H9 (cell line): ENCODE data around the gene KCNMA1. TPM values are rescaled to one million over a fixed set of nuclear protein-coding genes. Genes with fewer than 3 reads are reported as not detected.

Source experiments
- DNase-seq: peaks from one replicate; pipeline ENCODE4 v3.0.0-alpha.2; 2017
- H2AFZ ChIP-seq: one replicate; pipeline ENCODE4 v1.6.1; 2013; ENCODE audit warnings: mild to moderate bottlenecking, low read length, control low read depth, moderate library complexity
- H2AK5ac ChIP-seq: 2 replicates; pipeline ENCODE4 v1.6.1; 2013; ENCODE audit warnings: low read length, control low read depth, mixed read lengths; ENCODE audit not compliant: insufficient read length
- H2BK120ac ChIP-seq: one replicate; pipeline ENCODE4 v1.6.1; 2013; ENCODE audit warnings: low read depth, mild to moderate bottlenecking, low read length, control low read depth, inconsistent platforms; ENCODE audit not compliant: poor library complexity, severe bottlenecking
- H2BK12ac ChIP-seq: 2 replicates; pipeline ENCODE4 v1.6.1; 2013; ENCODE audit warnings: low read length, control low read depth, mixed read lengths, low read depth; ENCODE audit not compliant: insufficient read length
- H2BK15ac ChIP-seq: 2 replicates; pipeline ENCODE4 v1.6.1; 2013; ENCODE audit warnings: low read depth, low read length, control low read depth
- H2BK20ac ChIP-seq: one replicate; pipeline ENCODE4 v1.6.1; 2013; ENCODE audit warnings: low read depth, mild to moderate bottlenecking, low read length, control low read depth, inconsistent platforms; ENCODE audit not compliant: poor library complexity, severe bottlenecking
- H2BK5ac ChIP-seq: 2 replicates; pipeline ENCODE4 v1.6.1; 2013; ENCODE audit warnings: low read length, control low read depth, mixed read lengths; ENCODE audit not compliant: insufficient read length
- H3K14ac ChIP-seq: 2 replicates; pipeline ENCODE4 v1.6.1; 2013; ENCODE audit warnings: low read length, control low read depth; ENCODE audit not compliant: insufficient read depth
- H3K18ac ChIP-seq: 2 replicates; pipeline ENCODE4 v1.6.1; 2013; ENCODE audit warnings: low read depth, mild to moderate bottlenecking, mixed read lengths, low read length, control low read depth; ENCODE audit not compliant: insufficient read length
- H3K23ac ChIP-seq: 2 replicates; pipeline ENCODE4 v1.6.1; 2013; ENCODE audit warnings: low read length, control low read depth, mixed read lengths, low read depth; ENCODE audit not compliant: insufficient read length
- H3K23me2 ChIP-seq: 2 replicates; pipeline ENCODE4 v1.6.1; 2013; ENCODE audit warnings: low read depth, mild to moderate bottlenecking, mixed read lengths, low read length, control low read depth; ENCODE audit not compliant: insufficient read length, poor library complexity, severe bottlenecking
- H3K27ac ChIP-seq: 2 replicates; pipeline ENCODE4 v1.5.1; 2013; ENCODE audit warnings: low read length, control low read depth, mixed read lengths, low read depth; ENCODE audit not compliant: insufficient read length
- H3K27me3 ChIP-seq: 2 replicates; pipeline ENCODE4 v1.6.1; 2013; ENCODE audit warnings: low read length, control low read depth, inconsistent platforms; ENCODE audit not compliant: insufficient read depth
- H3K4ac ChIP-seq: 2 replicates; pipeline ENCODE4 v1.6.1; 2013; ENCODE audit warnings: low read depth, mild to moderate bottlenecking, control low read depth, inconsistent platforms, low read length, moderate library complexity
- H3K4me1 ChIP-seq: 2 replicates; pipeline ENCODE4 v1.6.1; 2013; ENCODE audit warnings: low read length, control low read depth, inconsistent platforms; ENCODE audit not compliant: insufficient read depth
- H3K4me2 ChIP-seq: 2 replicates; pipeline ENCODE4 v1.6.1; 2013; ENCODE audit warnings: low read length, control low read depth, mixed read lengths; ENCODE audit not compliant: insufficient read length, insufficient read depth
- H3K56ac ChIP-seq: 2 replicates; pipeline ENCODE4 v1.6.1; 2013; ENCODE audit warnings: low read depth, mild to moderate bottlenecking, mixed read lengths, low read length, control low read depth; ENCODE audit not compliant: insufficient read length
- H3K79me1 ChIP-seq: 2 replicates; pipeline ENCODE4 v1.6.1; 2013; ENCODE audit warnings: low read depth, mild to moderate bottlenecking, moderate library complexity, low read length, control low read depth, inconsistent platforms; ENCODE audit not compliant: insufficient read depth, poor library complexity, severe bottlenecking
- H3K79me2 ChIP-seq: 2 replicates; pipeline ENCODE4 v1.6.1; 2013; ENCODE audit warnings: low read length, control low read depth, inconsistent platforms; ENCODE audit not compliant: insufficient read depth
- H3K9ac ChIP-seq: 2 replicates; pipeline ENCODE4 v1.6.1; 2013; ENCODE audit warnings: low read length, control low read depth, mixed read lengths; ENCODE audit not compliant: insufficient read length; ENCODE audit errors: extremely low read depth
- H3K9me3 ChIP-seq: one replicate; pipeline ENCODE4 v1.6.1; 2013; ENCODE audit warnings: low read depth, low read length, inconsistent platforms; ENCODE audit not compliant: control insufficient read depth
- H3T11ph ChIP-seq: one replicate; pipeline ENCODE4 v1.6.1; 2013; ENCODE audit warnings: mild to moderate bottlenecking, low read length, control low read depth, inconsistent platforms
- H4K20me1 ChIP-seq: one replicate; pipeline ENCODE4 v1.6.1; 2013; ENCODE audit not compliant: control insufficient read depth, insufficient read length, insufficient read depth
- H4K5ac ChIP-seq: 2 replicates; pipeline ENCODE4 v1.6.1; 2013; ENCODE audit warnings: low read depth, mild to moderate bottlenecking, mixed read lengths, low read length, control low read depth; ENCODE audit not compliant: insufficient read length
- H4K8ac ChIP-seq: replicated peaks from 2 replicates; pipeline ENCODE4 v1.6.1; 2013; ENCODE audit warnings: low read length, control low read depth, mixed read lengths, low read depth; ENCODE audit not compliant: insufficient read length
- H4K91ac ChIP-seq: 2 replicates; pipeline ENCODE4 v1.6.1; 2013; ENCODE audit warnings: low read depth, mild to moderate bottlenecking, moderate library complexity, mixed read lengths, low read length, control low read depth; ENCODE audit not compliant: insufficient read length
- H3K27ac Mint-ChIP-seq, 3 experiments: 2 replicates in 2 of 3; 3 replicates in 1 of 3; pipeline ENCODE4 v1.8.0; 2020 to 2021; ENCODE audit warnings: mixed read lengths in 3 of 3, mild to moderate bottlenecking in 1 of 3, moderate library complexity in 1 of 3
- H3K27me3 Mint-ChIP-seq: 2 replicates; pipeline ENCODE4 v1.8.0; 2021; ENCODE audit warnings: low read depth, mild to moderate bottlenecking, moderate library complexity, mixed read lengths
- H3K36me3 Mint-ChIP-seq, 3 experiments: 2 replicates in 2 of 3; 3 replicates in 1 of 3; pipeline ENCODE4 v1.8.0; 2020 to 2021; ENCODE audit warnings: low read depth in 3 of 3, mixed read lengths in 3 of 3; ENCODE audit not compliant: insufficient read depth in 1 of 3
- H3K4me1 Mint-ChIP-seq, 2 experiments: 2 replicates each; pipeline ENCODE4 v1.8.0; 2020; ENCODE audit warnings: mixed read lengths in 2 of 2
- H3K4me3 Mint-ChIP-seq, 2 experiments: 2 replicates in 1 of 2; 3 replicates in 1 of 2; pipeline ENCODE4 v1.8.0; 2020 to 2021; ENCODE audit warnings: mild to moderate bottlenecking in 2 of 2, mixed read lengths in 2 of 2, moderate library complexity in 1 of 2
- H3K9me3 Mint-ChIP-seq, 2 experiments: 2 replicates in 1 of 2; 3 replicates in 1 of 2; pipeline ENCODE4 v1.8.0; 2020; ENCODE audit warnings: mild to moderate bottlenecking in 2 of 2, mixed read lengths in 2 of 2, moderate library complexity in 1 of 2
- CTCF ChIP-seq: fragments of 200-600 bp; sonication (generic); conservative IDR thresholded peaks from 3 replicates; pipeline ENCODE4 v1.8.0; 2021; ENCODE audit warnings: antibody characterized with exemption, mild to moderate bottlenecking
- whole genome bisulfite sequencing: extraction: QIAGEN DNeasy Blood & Tissue Kit; methylation state at CpG from one replicate; pipeline ENCODE4 v1.1.7; 2013; ENCODE audit warnings: missing lambda C conversion rate, low lambda C conversion rate, mixed read lengths; ENCODE audit not compliant: insufficient read length; ENCODE audit errors: extremely low coverage; 5-methylcytosine and 5-hydroxymethylcytosine counted together
- total RNA-seq: library from RNA; stranded (reverse); gene quantifications from 2 replicates; pipeline ENCODE4 v1.2.1, GENCODE V29; 2021

Gene KCNMA1
- total RNA-seq, 1 experiment from 2014 or later = 2.0 TPM

- TF ChIP-seq CTCF = no peak
- no peak overlapping the region for H2AK5ac ChIP-seq
- WGBS = no CpG with 5 or more reads among the region's 8 CpGs
- no peak overlapping the region for H3T11ph ChIP-seq
- no peak overlapping the region for H3K27ac ChIP-seq
- H3K9ac ChIP-seq = no peak overlapping the region
- no peak for DNase-seq
- H3K4me2 ChIP-seq = no peak overlapping the region
- no peaks in the 10 kb centered on the region for H3K9me3 ChIP-seq
- no peak overlapping the region for H2BK20ac ChIP-seq
- no peaks in the 10 kb centered on the region for H3K79me2 ChIP-seq
- H3K36me3 Mint-ChIP-seq = no peaks in the 10 kb centered on the region
- no peak overlapping the region for H2BK120ac ChIP-seq
- no peak overlapping the region for H3K56ac ChIP-seq
- no peak overlapping the region for H4K8ac ChIP-seq
- H3K27me3 Mint-ChIP-seq = no peaks in the 10 kb centered on the region; the same call in none of the 2 replicates
- H3K27ac Mint-ChIP-seq = no peak overlapping the region; a peak in 1 of 7 replicates
- H2BK15ac ChIP-seq = no peak overlapping the region
- no peaks in the 10 kb centered on the region for H3K27me3 ChIP-seq
- peaks cover 11 to 22% of the 10 kb centered on the region in 2 experiments for H3K4me1 Mint-ChIP-seq
- no peaks in the 10 kb centered on the region for H3K79me1 ChIP-seq
- no peaks in the 10 kb centered on the region for H3K23me2 ChIP-seq
- no peak overlapping the region for H3K14ac ChIP-seq
- H3K18ac ChIP-seq = no peak overlapping the region
- no peak overlapping the region for H3K4ac ChIP-seq
- no peak overlapping the region for H4K91ac ChIP-seq
- no peak overlapping the region for H3K4me3 Mint-ChIP-seq
- H2BK12ac ChIP-seq = no peak overlapping the region
- H3K23ac ChIP-seq = no peak overlapping the region
- H4K5ac ChIP-seq = no peak overlapping the region
- no peaks in the 10 kb centered on the region for H4K20me1 ChIP-seq
- no peak overlapping the region for H2AFZ ChIP-seq
- H2BK5ac ChIP-seq = no peak overlapping the region
- no peaks in the 10 kb centered on the region for H3K9me3 Mint-ChIP-seq
- H3K4me1 ChIP-seq = no peaks in the 10 kb centered on the region
Measured at GRCh38 chr10:77493851-77494261, 143.8 kb downstream of the KCNMA1 start.
